LNCaP clone FGC (cell line): ENCODE measurements around the gene SMYD1.

Source experiments
- DNase-seq: peaks from one replicate; pipeline ENCODE4 v3.0.0-alpha.2; 2011; ENCODE audit warnings: low read depth
- H3K4me3 ChIP-seq: 2 replicates; pipeline ENCODE4 v1.5.1; 2011; ENCODE audit warnings: mild to moderate bottlenecking, low read depth, low read length, control low read depth
- CTCF ChIP-seq: IDR thresholded peaks from 2 replicates; pipeline ENCODE4 v1.5.1; 2012; ENCODE audit warnings: mild to moderate bottlenecking; ENCODE audit not compliant: control insufficient read depth, insufficient read depth; ENCODE audit errors: extremely low read depth

The SMYD1 gene

GRCh38 chr2:88129313-88129959, 61.8 kb downstream of the SMYD1 start:
- no peak for TF ChIP-seq CTCF
- no peak for DNase-seq
- no peak overlapping the region for H3K4me3 ChIP-seq

GRCh38 chr2:88131201-88131998, 63.8 kb downstream of the SMYD1 start:
- DNase-seq = no peak
- no peak overlapping the region for H3K4me3 ChIP-seq
- no peak for TF ChIP-seq CTCF

- no peak overlapping the region for H3K4me3 ChIP-seq
- DNase-seq = no peak
- TF ChIP-seq CTCF = no peak
Observed at GRCh38 chr2:88131999-88132368, 64.4 kb downstream of the SMYD1 start.

- H3K4me3 ChIP-seq = no peak overlapping the region
- no peak for TF ChIP-seq CTCF
- DNase-seq = no peak
Observed at GRCh38 chr2:88133875-88134274, 66.2 kb downstream of the SMYD1 start.

GRCh38 chr2:88136817-88137216, 69.2 kb downstream of the SMYD1 start:
- no peak for DNase-seq
- TF ChIP-seq CTCF = no peak
- H3K4me3 ChIP-seq = no peak overlapping the region

GRCh38 chr2:88137833-88138232, 70.2 kb downstream of the SMYD1 start:
- DNase-seq = no peak

More at GRCh38 chr2:88137833-88138232, 70.2 kb downstream of the SMYD1 start:
- TF ChIP-seq CTCF = no peak
- no peak overlapping the region for H3K4me3 ChIP-seq
